Astrocyte of the spinal cord (primary cell): ENCODE measurements around the gene DNAH2.

ENCODE experiments used
- DNase-seq: peaks from one replicate; pipeline ENCODE4 v3.0.0; 2011; ENCODE audit warnings: low read depth, low spot score
- H3K4me3 ChIP-seq: 2 replicates; pipeline ENCODE4 v1.5.1; 2011; ENCODE audit warnings: low read depth, mild to moderate bottlenecking, low read length, moderate library complexity
- CTCF ChIP-seq: IDR thresholded peaks from 2 replicates; pipeline ENCODE4 v1.5.1; 2012; ENCODE audit warnings: low read depth, mild to moderate bottlenecking, low read length, inconsistent platforms
- in situ Hi-C: cut with HindIII; loops from 2 replicates; pipeline ENCODE4 v1.10.0; 2017; ENCODE audit warnings: low sequenced_read_pairs

DNAH2 gene

DNA sequence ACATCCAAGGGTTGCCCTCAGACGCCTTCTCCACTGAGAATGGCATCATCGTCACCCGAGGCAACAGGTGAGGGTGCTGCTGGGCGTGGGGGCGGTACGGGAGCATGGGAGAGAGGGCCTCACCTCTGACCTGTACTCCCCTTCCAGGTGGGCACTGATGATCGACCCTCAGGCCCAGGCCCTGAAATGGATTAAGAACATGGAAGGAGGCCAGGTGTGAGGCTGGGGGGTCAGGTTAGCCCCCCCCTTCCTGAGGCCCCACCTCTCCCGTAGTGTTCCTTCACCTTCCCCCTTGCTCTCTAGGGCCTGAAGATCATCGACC, 100.1 kb downstream of the DNAH2 start:
- in situ Hi-C loops, result no loop called here
- TF ChIP-seq CTCF, result no peak
- no peak overlapping the region for H3K4me3 ChIP-seq
- no peak for DNase-seq

DNA sequence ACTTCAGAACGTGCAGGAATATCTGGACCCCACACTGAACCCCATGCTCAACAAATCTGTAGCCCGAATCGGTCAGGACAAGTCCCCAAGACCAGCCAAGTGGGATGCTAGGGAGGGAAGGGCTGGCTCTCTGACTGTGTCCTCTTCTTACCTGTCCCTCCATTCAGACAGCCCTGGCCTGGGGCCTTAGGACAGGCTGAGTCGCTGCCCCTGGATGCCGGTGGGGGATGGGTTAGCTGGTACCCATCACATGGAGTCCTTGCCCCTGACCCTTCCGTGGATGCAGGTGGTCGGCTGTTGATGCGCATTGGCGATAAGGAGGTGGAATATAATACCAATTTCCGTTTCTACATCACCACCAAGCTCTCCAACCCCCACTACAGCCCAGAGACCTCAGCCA, 100.5 kb downstream of the DNAH2 start:
- H3K4me3 ChIP-seq, result no peak overlapping the region
- DNase-seq, result no peak
- in situ Hi-C loops, result no loop called here
- no peak for TF ChIP-seq CTCF

DNA sequence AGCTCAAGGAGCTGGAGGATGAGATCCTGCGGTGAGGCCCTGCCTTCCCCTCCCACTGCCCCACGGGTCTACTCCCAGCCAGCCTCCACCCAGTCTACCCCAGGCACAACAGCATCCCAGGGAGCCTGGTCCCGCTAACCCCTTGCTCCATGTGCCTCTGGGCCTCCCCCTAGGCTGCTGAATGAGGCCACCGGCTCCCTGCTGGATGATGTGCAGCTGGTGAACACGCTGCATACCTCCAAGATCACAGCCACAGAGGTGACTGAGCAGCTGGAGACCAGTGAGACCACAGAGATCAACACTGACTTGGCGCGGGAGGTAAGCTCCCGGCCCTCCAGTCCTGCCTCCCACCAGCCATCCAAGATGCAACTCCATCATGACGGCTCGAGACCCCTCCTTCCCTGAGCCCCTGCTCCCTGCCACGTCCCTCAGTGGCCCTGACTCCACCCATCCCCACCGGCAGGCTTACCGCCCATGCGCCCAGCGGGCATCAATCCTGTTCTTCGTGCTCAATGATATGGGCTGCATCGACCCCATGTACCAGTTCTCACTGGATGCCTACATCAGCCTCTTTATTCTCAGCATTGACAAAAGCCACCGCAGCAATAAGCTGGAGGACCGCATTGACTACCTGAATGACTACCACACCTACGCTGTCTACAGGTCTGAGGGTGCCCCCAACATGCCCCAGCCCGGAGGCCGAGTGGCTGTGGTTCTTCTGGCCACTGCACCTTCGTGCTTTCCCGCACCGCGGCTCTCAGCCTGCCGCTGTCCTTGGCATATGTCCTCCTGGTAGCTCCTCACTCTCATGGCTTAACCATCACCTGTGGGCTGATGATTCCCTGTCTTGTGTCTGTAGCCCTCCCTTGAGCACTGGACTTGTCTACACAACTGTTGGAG, 101.5 kb downstream of the DNAH2 start:
- no peak overlapping the region for H3K4me3 ChIP-seq
- no peak for TF ChIP-seq CTCF
- in situ Hi-C loops, result no loop called here

GRCh38 chr17:7820231-7820630, 102.7 kb downstream of the DNAH2 start:
- no peak for TF ChIP-seq CTCF
- DNase-seq, result no peak
- in situ Hi-C loops, result no loop called here
- no peak overlapping the region for H3K4me3 ChIP-seq

More for the DNA sequence above, 101.5 kb downstream of the DNAH2 start:
- DNase-seq, result no peak

DNA sequence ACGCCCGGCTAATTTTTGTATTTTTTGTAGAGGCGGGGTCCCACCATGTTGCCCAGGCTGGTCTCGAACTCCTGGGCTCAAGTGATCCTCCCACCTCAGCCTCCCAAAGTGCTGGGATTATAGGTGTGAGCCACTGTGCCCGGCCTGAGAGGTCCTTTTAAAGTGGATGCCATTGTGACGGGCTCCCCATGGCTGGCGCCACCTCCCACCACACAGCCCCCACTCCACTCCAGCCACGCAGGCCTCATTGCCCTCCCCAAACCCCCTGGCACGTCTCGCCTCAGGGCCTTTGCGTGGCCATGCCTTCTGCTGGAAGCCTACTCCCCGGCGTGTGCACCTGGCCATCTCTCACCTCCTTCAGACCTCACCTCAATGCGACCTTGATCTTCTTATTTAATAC, 104.6 kb downstream of the DNAH2 start:
- no peak overlapping the region for H3K4me3 ChIP-seq
- no peak for DNase-seq
- in situ Hi-C loops, result no loop called here
- TF ChIP-seq CTCF, result no peak

DNA sequence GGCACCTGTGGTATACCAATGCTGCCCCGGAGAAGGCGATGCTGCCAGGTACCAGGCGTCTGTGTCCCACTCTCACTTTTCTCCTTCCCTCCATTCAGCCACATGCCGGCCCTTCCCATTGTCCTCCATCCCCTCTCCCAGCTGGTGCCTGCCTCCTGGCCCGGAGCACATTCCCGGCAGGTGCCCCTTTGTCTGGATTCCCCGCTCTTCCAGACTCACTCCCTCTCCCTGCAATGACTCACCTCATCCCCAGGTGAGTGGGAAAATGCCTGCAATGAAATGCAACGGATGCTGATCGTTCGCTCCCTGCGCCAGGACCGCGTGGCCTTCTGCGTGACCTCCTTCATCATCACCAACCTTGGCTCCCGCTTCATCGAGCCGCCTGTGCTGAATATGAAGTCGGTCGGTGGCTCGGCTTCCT, 106.0 kb downstream of the DNAH2 start:
- no peak overlapping the region for H3K4me3 ChIP-seq
- TF ChIP-seq CTCF, result no peak
- in situ Hi-C loops, result no loop called here
- no peak for DNase-seq
